ENCODE data around the gene DMD.

GRCh38 chrX:31934015-31934414 lies 1277.3 kb downstream of the DMD start:
- TF ChIP-seq CTCF (conservative IDR thresholded peaks at IDR 0.05), result no peak
- no peak for TF ChIP-seq ZFX (IDR thresholded peaks at IDR 0.05)

Measured in C4-2B (cell line).